ENCODE measurements around the gene ACTRT2.
A peak's percentile ranks its signal among the peaks of the same experiment; 100 is the strongest.

DNA sequence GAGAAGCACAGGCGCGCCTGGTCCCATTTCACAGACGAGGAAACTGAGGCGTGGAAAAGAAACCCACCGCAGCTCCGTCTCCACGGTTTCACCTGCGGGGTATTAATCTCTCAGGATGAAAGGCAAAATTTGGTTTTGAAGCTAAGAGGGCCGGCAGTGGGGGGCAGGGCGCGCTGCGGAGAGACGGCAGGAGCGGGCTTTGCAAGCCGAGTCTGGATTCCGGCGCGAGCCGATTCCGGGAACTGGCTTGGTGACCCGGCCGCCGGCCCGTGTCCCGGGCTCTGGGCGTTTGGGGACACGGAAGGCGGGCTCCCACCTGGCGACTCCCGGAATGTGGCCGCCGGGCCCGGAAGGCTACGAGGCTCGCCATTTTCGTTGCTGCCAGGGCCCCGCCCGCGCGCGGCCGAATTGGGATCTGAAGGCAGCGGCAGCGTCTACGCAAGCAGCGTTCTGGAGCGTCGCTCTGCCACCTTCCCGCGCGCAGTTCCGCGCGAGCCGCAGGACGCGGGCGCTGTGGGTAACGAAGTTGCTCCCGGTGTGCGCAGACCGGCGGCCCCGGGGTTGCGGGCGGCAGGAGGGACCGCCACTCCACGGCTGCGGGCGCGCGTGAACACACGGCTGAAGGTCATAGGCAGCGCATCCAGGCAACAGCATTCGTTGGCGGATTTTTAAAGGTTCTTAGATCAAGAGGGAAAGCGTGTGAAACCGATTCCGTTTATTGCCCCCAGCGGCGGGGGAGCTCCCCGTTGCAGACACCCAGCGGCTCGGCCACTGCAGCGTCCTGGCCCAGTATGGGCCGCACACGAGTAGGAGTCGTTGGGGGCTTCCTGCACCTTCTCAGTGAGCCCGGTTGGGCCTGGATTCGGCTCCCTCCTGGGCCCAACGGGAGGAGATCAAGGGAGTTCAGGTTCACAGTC, 42.4 kb downstream of the ACTRT2 start:
- TF ChIP-seq, protein P1, sequence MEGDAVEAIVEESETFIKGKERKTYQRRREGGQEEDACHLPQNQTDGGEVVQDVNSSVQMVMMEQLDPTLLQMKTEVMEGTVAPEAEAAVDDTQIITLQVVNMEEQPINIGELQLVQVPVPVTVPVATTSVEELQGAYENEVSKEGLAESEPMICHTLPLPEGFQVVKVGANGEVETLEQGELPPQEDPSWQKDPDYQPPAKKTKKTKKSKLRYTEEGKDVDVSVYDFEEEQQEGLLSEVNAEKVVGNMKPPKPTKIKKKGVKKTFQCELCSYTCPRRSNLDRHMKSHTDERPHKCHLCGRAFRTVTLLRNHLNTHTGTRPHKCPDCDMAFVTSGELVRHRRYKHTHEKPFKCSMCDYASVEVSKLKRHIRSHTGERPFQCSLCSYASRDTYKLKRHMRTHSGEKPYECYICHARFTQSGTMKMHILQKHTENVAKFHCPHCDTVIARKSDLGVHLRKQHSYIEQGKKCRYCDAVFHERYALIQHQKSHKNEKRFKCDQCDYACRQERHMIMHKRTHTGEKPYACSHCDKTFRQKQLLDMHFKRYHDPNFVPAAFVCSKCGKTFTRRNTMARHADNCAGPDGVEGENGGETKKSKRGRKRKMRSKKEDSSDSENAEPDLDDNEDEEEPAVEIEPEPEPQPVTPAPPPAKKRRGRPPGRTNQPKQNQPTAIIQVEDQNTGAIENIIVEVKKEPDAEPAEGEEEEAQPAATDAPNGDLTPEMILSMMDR (conservative IDR thresholded peaks at IDR 0.05; ENCODE audit: low read depth, low read length): no peak
- peak; percentile 88 for TF ChIP-seq EZH2 (IDR thresholded peaks at IDR 0.05; ENCODE audit: borderline replicate concordance, low read depth, low read length, poor library complexity, severe bottlenecking)
